HG03064 (cell line): ENCODE measurements around the gene ACY1.

ENCODE experiments used
- ATAC-seq: cut with Tn5 transposase; IDR thresholded peaks from one replicate; pipeline ENCODE4 v1.9.1; 2021; ENCODE audit warnings: low read depth; ENCODE audit not compliant: unreplicated experiment

The ACY1 gene

DNA sequence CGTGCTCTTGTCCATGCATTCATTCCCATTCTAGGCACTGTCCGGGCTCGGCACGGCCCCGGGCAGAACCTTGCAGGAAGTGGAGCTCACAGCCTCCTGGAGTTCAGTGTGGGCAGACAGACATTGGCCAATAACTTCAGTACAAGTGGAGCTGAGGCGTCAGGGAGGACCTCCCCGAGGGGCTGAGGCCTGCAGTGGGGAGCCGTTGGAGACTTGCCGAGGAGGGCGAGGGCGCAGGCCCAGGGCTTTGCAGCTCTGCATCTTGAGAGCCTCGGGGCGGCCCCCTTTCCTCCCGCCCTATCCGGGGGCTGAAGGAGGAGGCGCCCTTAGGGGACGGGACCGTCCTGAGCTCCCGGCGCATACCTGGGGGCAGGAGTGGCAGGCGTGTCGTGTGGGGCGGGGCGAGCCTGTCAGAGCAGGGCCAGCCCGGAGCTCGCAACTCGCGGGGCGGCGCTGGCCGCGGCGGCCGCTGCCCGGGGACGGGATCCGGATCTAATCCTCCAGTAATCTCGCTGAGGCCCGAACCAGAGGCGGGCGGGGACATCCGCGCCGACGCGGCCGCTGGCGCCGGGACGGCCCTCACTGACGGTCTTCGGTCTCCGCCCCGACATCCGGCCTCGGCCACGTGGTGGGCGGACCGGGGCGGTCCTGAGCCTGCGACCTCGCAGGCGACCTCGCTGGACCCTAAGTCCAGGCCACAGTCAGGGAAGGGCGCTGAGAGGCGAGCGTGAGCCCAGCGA, at the start of gene ACY1:
Gene ACY1, plus strand, starts transcription at position 698 of the 740 bp plus-strand sequence. CDS start 530 bp downstream, outside the sequence.
- peak; percentile 78 for ATAC-seq

GRCh38 chr3:51934139-51934850, 49.0 kb upstream of the ACY1 start:
- ATAC-seq, result no peak

DNA sequence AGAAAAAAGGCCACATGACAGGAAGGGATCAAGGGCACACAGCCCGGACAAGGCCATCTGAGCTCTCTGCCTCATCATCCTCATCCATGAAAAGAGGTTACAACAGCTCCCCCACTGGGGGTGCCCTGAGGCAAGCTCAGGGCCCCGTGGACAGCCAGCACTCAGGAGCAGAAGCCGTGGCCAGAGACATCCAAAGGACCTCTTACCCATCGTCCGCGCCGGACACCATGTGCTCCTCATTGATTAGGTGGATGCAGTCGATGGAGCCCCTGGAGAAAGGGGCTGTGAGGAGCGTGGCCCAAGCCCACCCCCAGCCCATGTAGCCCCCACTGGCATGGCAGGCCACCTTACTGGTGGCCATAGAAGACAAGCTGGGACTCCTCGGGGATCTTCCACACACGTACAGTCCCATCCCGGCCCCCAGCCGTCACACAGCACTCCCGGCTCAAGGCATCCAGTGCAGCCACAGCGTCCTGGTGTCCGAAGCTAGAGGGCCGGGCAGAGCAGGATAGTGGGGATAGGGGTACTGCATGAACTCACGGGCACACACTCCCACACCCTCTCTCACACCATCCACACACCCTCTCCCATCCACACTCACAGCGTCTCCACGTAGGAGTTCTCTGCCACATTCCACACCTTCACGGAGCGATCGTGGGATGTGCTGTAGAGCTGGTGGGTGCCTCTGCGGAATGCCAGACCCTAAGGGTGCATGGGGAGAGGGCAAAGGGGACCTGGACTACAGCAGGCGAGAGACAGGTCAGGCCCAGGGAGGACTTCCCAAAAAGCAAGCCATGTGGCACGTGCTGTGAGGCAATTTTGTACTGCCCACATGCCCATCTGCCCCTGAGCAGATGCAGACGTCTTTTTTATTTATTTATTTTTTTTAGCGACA, 48.1 kb upstream of the ACY1 start:
- ATAC-seq, result no peak

- ATAC-seq, result no peak
Observed at GRCh38 chr3:51935886-51936755, 47.2 kb upstream of the ACY1 start.

- ATAC-seq, result no peak
Observed at GRCh38 chr3:51937014-51937413, 46.3 kb upstream of the ACY1 start.

DNA sequence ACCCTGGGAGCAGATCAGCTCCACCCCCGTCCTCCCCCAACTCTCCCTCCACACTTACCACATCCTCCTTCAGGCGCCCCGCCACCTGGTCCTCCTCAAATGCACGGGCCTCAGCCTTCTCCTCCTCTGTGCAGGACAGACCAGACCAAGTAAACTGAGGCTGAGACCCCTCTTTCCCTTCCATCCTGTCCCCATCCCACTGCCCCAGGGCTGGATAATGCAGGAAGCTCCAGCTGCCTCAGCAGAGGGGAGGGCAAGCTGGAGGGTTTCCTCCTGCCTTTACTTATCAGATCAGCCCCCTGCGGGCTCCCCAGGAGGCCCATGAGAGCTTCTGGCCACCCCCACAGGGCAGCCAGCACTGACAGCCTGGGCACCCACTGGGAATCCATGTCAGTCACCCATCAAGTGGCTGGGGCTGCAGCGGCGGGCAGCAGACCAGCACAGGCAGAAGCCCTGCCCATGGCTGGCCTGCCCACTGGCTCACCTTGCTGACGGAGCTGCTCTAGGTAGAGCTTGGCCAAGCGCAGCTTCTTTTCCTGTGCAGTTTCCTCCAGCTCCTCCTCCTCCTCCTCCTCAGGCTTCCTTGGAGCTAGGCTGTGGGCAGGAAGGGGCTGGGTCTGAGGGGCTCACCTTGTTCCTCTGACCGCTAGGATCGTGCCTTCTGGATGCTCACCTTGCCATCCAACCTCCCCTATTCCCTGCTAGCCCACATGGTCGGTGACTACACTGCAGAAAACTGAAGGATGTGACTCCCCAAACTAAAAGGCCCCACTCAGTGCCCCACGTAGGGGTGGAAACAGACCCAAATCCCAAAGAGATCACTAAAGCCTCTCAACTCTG, 45.5 kb upstream of the ACY1 start:
- ATAC-seq, result no peak

DNA sequence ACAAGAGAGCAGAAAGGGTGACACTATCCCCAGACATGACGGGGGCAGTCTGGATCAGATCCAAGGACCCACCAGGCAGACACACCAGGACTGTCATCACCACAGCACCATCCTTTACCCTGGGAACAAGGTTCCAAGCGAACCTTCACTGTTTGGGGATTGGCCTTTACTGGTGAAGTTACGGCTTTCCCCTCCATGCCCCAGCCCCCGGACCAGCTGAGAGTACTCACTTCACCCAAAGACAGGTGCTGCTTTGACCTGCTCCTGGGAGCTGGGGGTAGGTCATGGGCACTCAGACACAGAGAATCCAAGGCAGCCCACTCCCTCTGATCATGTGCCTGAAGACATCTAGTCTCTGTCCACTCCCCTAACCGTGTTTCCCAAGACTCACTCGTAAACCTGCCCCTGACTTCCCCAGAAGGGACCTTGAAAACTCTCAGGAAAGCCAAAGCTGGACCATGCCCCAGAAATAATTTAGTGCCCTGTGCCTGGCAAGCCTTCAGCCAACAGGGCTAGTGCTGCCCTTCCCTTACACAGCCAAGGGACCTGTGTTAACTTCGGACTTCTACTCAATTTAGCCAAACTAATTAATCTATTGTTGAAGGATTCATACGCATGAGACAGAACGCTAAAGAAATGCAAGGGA, 44.4 kb upstream of the ACY1 start:
- ATAC-seq, result no peak

DNA sequence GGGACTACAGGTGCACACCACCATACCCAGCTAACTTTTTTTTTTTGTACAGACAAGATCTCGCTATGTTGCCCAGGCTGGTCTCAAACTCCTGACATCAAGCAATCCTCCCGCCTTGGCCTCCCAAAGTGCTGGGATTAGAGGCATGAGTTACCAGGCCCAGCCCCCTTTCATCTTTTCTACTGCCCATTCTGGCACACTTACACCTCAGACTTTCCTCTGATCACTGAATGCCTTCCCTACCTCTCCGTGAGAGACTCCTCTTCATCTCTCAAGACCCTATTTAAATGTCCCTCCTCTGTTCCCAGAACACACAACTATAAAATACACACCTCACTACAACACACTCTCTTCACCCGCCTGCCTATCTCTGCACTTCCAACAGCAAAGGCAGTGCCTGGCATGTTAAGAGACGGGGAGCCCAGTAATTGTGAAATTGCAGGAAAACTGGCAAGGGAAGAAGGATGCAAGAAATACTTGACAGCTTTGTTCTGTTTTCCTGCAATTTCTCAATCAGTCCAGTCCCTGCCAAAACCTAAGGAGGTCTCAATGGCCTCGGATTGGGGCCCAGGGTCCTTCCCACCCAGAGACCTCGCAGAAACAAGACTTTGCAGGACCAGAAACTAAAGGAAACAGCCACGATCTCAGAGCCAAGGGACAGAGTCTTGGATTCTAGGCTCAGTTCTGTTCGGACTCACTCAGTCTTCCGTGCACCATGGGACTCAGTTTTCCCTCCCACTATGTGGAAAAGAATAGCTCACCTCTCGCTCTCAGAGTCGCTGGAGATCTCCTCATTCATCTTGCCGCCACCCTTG, 42.5 kb upstream of the ACY1 start:
- ATAC-seq, result no peak

DNA sequence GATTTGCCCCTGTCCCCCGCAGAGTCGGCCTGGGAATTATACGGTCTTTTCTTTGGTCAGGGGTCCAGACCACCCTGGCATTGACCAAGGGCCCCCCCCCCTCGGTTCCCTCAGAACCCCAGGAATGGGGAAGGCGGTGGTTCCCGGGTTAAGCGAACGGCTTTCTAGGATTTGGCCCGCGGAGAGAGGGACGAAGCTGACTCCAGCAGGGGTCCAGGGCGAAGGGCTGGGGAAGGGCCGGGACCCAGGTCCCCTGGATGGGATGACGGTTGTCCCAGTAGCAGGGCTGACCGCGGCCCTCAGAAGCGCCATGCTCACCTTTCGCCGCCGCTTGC, 41.9 kb upstream of the ACY1 start:
- ATAC-seq, result no peak

DNA sequence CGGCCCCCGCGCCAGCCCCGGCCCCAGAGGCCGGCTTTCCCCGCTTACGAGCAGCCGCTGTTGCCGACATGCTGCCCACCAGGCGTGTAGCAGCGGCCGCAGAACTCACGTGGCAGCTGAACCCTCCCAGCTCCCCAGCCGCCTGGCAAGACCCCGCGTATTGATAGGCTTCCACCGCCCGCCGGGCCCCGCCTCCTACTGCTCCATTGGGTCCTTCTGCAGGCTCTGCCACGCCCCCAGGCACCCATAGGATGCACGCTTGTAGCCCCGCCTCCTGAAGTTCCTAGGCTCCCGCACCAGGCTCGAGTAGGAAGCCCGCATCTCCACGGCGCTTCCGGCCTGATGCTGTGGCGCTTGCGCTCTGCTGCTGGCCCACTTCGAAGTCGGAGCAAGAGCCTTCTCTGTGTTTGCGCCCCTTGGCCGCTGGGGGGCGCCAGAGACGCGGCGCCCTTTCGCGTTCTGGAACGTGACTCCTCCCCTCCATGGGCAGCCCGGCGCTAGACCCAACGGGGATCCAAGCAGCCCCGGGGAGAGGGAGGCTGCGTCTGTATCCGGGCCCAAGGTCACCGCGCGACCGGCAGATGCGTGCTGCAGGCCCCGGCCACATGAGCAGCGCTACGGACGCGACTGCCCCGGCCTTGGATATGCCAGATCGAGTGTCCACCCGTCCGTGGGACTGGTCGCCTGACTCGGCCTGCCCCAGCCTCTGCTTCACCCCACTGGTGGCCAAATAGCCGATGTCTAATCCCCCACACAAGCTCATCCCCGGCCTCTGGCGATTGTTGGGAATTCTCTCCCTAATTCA, 41.3 kb upstream of the ACY1 start, which contains the start of the genes PARP3 and RRP9:
Gene PARP3, plus strand, starts transcription at position 566 of the 805 bp plus-strand sequence. CDS start 993 bp downstream, outside the sequence.
Gene RRP9, minus strand, starts transcription at position 107 of the 805 bp plus-strand sequence. Its CDS starts 37 bp downstream, at position 70.
- peak; percentile 91 for ATAC-seq

GRCh38 chr3:51942603-51943450, 40.5 kb upstream of the ACY1 start:
- no peak for ATAC-seq

- no peak for ATAC-seq
Observed at GRCh38 chr3:51943451-51944391, 39.6 kb upstream of the ACY1 start.

DNA sequence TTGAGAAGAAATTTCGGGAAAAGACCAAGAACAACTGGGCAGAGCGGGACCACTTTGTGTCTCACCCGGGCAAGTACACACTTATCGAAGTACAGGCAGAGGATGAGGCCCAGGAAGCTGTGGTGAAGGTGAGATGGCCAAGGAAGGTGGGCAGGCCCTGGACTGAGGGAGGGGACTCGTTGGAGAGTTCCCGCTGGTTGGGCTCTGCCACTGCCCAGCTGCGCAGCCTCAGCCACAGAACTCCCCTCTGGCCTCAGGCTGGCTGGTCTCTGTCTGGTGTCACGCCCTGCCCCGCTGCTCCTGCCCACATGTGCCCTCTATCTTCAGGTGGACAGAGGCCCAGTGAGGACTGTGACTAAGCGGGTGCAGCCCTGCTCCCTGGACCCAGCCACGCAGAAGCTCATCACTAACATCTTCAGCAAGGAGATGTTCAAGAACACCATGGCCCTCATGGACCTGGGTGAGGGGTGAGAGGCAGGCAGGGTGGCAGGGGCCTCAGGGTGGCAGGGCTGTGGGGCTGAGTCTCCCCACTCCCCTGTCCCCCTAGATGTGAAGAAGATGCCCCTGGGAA, 38.8 kb upstream of the ACY1 start:
- no peak for ATAC-seq

GRCh38 chr3:51945031-51945840, 38.1 kb upstream of the ACY1 start:
- no peak for ATAC-seq
